ENCODE measurements around the gene NMU.
A peak's percentile ranks its signal among the peaks of the same experiment; 100 is the strongest.
"Not testable (repeated sequence)": the region's sequence is repeated elsewhere in the genome, so short reads cannot be mapped to it uniquely, and the experiment has no call there.

Gene NMU, protein sequence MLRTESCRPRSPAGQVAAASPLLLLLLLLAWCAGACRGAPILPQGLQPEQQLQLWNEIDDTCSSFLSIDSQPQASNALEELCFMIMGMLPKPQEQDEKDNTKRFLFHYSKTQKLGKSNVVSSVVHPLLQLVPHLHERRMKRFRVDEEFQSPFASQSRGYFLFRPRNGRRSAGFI

DNA sequence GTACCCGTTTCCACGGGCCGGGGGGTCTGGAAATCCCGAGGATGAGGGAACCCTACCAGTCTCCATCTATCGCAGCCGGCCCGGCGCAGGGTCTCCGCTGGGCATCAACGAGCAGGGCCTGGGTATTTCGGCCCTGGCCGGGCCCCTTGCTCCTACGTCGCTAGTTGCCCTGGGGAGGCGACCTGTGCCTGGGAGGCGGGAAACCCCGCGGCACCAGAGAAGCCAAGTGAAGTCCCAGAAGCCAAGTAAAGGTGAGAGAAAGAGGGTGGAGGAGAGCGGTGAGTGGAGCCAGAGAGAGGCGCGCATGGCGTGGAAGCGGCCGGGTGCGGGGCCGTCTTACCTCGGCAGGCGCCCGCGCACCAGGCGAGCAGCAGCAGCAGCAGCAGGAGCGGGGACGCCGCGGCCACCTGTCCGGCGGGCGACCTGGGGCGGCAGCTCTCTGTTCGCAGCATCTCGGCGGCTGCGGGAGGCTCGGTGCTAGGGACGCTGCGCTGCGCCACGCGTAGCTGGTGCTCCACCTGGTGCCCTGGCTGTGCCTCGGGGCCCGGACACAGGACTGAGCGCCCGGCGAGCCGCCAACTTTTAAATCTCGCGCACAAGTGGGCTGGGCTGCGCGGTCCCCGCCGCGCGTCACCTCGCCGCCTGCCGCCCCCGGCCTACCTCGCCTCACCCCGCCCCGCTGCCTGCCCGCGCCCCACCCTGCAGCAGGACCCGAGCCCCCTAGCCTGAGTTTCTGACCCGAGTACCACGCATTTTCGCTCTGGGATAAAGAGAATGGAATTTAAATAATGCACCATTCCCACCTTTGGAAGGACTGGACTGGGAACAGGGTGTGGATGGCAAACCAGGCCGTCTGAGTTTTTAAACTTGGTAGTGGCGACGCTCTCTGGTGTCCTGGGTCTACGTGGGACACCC lies at the start of gene NMU:
TSS of gene NMU (minus strand) at position 558 of the 915 bp plus-strand sequence. CDS start at position 452, 106 bp downstream.
- Mint-ChIP-seq H3K27ac (no peak within 1 kb of the TSS), H3K4me1 (peaks cover 13% of the 10 kb centered on the region), H3K27me3 (peaks cover 57% of the 10 kb centered on the region), H3K4me3 (peak within 1 kb of the TSS; percentile 69), H3K9me3 (no peaks in the 10 kb centered on the region), H3K36me3 (ENCODE audit: low read depth) (no peaks in the 10 kb centered on the region)
- ATAC-seq, result peak; percentile 92
- DNase-seq, result peak; percentile 45

DNA sequence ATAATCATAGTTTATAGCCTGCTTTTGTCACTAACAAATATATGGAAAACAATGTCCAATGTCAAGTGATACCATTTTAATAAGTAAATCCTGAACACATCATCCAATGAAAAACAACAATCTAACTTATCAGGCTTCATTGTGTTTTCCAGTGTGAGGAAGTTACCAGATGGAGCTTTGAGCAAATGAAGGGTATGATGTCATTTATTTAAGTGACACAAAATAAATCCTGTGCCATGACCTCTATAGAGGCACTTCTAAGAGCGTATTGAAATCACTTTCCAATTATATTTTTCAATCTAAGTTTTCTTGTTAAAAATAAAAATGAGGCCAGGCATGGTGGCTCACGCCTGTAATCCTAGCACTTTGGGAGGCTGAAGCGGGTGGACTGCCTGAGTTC lies 48.2 kb upstream of the NMU start:
- H3K27ac Mint-ChIP-seq, result no peak overlapping the region
- H3K4me1 Mint-ChIP-seq, result no peaks in the 10 kb centered on the region
- no peak overlapping the region for H3K4me3 Mint-ChIP-seq
- no peaks in the 10 kb centered on the region for H3K36me3 Mint-ChIP-seq (ENCODE audit: low read depth)
- H3K27me3 Mint-ChIP-seq, result peaks cover 3% of the 10 kb centered on the region
- no peak for ATAC-seq
- no peak for DNase-seq
- H3K9me3 Mint-ChIP-seq, result no peaks in the 10 kb centered on the region

DNA sequence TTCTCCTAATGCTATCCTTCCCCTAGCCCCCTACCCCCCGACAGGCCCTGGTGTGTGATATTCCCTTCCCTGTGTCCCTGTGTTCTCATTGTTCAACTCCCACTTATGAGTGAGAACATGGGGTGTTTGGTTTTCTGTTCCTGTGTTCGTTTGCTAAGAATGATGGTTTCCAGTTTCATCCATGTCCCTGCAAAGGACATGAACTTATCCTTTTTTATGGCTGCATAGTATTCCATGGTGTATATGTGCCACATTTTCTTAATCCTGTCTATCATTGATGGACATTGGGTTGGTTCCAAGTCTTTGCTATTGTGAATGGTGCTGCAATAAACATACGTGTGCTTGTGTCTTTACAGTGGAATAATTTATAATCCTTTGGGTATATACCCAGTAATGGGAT lies 46.7 kb upstream of the NMU start:
- DNase-seq; ATAC-seq; H3K27me3 Mint-ChIP-seq; H3K36me3 Mint-ChIP-seq (ENCODE audit: low read depth); H3K4me3 Mint-ChIP-seq; H3K27ac Mint-ChIP-seq; H3K9me3 Mint-ChIP-seq; H3K4me1 Mint-ChIP-seq: not testable (repeated sequence)

DNA sequence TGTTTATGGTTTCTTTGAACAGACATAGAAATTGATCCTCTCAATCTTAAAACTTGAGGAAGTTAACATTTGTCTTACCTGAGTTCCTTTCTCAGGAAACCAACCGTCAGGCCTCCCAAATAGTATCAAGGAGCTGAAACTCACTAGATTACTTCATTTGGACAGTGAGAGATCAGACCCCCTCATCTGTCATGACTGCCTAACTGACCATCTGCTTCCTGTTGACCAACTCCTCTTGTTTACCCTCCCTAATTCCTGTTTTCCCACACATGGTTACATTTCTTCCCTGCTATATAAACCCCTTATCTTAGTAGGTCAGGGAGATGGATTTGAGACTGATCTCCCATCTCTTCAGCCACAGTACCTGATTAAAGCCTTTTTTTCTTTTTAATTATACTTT lies 46.2 kb upstream of the NMU start:
- ATAC-seq (no peak), DNase-seq (no peak)
- Mint-ChIP-seq H3K4me3 (no peak overlapping the region), H3K9me3 (no peaks in the 10 kb centered on the region), H3K4me1 (no peaks in the 10 kb centered on the region), H3K27me3 (peaks cover 9% of the 10 kb centered on the region), H3K36me3 (ENCODE audit: low read depth) (no peaks in the 10 kb centered on the region), H3K27ac (no peak overlapping the region)

DNA sequence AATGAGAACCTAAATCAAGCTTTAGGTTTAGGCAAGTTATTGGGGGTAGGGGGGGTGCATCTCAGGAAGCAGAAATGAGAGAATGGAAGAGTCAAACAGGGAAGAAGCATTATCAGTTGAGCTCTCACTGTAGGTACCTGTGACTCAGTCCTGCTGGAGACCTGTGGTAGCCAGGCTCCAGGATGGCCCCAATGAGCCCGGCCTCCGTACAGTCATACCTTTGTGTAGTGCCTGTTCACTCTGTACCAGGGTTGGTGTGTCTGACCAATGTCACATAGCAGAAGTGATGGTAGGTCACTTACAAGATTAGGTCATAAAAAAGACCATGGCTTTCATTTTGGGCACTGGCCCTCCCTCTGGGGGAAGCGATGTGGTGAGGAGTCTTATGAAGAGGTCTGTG lies 45.3 kb upstream of the NMU start:
- Mint-ChIP-seq H3K27me3 (peaks cover 9% of the 10 kb centered on the region), H3K4me1 (no peaks in the 10 kb centered on the region), H3K4me3 (no peak overlapping the region), H3K9me3 (no peaks in the 10 kb centered on the region), H3K36me3 (ENCODE audit: low read depth) (no peaks in the 10 kb centered on the region), H3K27ac (no peak overlapping the region)
- ATAC-seq, result no peak
- DNase-seq, result no peak

DNA sequence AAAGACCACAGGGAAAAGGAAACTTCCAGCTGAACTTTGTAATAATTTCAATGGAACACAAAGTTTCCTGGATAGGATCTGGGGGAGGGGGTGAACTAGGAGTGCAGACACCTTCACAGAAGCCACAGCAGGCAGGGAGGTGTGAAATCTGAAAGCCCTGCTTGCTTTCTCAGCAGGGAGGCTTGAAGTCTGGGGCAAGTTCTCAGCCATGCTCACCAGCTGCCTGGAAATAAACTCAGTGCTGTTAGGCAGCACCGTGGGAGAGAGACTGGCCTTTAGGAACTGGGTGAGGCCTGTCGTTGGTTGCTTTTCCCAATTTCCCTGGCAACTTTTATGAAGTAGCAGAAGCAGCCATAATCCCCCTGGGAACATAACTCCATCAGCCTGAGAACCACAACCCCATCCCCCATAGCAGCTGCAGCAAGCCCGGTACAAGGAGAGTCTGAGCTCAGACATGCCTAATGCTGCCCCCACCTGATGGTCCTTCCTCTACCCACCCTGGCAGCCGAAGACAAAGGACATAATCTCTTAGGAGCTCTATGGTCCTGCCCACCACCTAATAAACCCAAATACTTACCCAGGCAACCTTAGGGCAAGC lies 39.2 kb upstream of the NMU start:
- ATAC-seq, result no peak
- Mint-ChIP-seq H3K4me3 (no peak overlapping the region), H3K4me1 (peaks cover 5% of the 10 kb centered on the region), H3K27me3 (peaks cover 24% of the 10 kb centered on the region), H3K36me3 (ENCODE audit: low read depth) (no peaks in the 10 kb centered on the region), H3K27ac (no peak overlapping the region), H3K9me3 (peaks cover 7% of the 10 kb centered on the region)
- DNase-seq, result no peak

DNA sequence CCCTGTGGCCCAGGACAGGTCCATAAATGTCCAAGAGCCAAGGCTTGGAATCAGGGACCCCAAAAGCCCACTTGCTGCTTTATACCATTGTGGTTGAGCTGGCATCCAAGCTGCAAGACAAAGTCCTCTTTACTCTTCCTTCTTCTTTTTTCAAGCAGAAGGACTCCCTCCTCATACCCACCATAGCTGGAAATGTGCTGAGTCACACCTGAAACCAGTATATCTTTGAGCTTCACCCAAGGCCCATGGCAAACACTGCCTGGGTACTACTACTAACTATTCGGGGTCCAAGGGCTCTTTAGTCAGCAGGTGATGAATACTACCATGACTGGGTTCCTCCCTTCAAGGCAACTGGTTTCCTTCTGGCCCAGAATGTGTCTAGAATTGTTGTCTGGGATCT lies 37.3 kb upstream of the NMU start:
- Mint-ChIP-seq H3K4me3 (no peak overlapping the region), H3K27me3 (peaks cover 28% of the 10 kb centered on the region), H3K27ac (no peak overlapping the region), H3K4me1 (peaks cover 5% of the 10 kb centered on the region), H3K36me3 (ENCODE audit: low read depth) (no peaks in the 10 kb centered on the region), H3K9me3 (peaks cover 7% of the 10 kb centered on the region)
- no peak for ATAC-seq
- no peak for DNase-seq

DNA sequence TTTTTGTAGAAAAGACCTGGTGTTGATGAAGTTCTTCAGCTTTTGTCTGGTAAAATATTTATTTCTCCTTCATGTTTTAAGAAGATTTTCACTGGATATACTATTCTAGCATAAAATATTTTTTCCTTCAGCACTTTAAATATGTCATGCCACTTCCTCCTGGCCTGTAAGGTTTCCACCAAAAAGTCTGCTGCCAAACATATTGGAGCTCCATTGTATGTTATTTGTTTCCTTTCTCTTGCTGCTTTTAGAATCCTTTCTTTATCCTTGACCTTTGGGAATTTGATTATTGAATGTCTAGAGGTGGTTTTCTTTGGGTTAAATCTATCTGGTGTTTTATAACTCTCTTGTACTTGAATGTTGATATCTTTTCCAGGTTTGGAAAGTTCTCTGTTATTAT lies 35.6 kb upstream of the NMU start:
- H3K36me3 Mint-ChIP-seq (ENCODE audit: low read depth), result no peaks in the 10 kb centered on the region
- H3K27me3 Mint-ChIP-seq, result peaks cover 33% of the 10 kb centered on the region
- no peak for DNase-seq
- H3K4me1 Mint-ChIP-seq, result peaks cover 5% of the 10 kb centered on the region
- peaks cover 7% of the 10 kb centered on the region for H3K9me3 Mint-ChIP-seq
- no peak for ATAC-seq
- H3K4me3 Mint-ChIP-seq, result no peak overlapping the region
- no peak overlapping the region for H3K27ac Mint-ChIP-seq

DNA sequence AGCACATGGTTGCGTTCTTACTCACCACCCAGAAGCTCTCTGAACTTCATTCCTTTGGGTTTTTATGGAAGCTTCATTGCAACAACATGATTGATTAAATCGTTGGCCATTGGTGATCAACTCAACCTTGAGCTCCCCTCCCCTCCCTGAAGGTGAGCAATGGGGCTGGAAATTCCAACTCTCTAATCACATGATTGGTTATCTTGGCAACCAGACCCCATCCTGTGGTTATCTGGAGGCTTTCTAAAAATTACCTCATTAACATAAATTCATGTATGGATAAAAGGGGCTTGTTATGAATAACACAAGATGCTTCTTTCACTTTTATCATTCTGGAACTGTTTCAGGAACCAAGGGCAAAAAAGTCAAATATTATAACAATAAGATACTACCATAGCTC lies 34.6 kb upstream of the NMU start:
- Mint-ChIP-seq H3K4me1 (peaks cover 5% of the 10 kb centered on the region), H3K27me3 (peaks cover 32% of the 10 kb centered on the region), H3K27ac (no peak overlapping the region), H3K4me3 (no peak overlapping the region), H3K36me3 (ENCODE audit: low read depth) (no peaks in the 10 kb centered on the region), H3K9me3 (peaks cover 7% of the 10 kb centered on the region)
- DNase-seq (no peak), ATAC-seq (peak; percentile 24)

DNA sequence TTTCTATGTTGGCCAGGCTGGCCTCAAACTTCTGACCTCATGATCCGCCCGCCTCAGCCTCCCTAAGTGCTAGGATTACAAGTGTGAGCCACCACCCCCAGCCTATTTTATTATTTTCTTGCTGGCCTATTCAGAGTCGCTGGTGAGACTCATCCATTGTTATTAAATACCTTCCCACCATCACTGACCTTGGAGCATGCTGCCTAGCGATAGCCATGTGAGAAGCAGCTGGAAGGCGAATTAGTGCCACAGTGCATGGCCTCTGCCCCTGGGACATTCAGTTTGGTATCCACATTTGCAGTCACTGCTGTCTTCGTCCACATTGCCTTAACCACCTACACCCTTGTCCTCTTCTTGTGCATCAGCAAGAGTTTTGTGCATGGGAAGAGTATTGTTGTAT lies 32.4 kb upstream of the NMU start:
- ATAC-seq, result no peak
- Mint-ChIP-seq H3K4me3 (no peak overlapping the region), H3K27ac (no peak overlapping the region), H3K27me3 (peaks cover 33% of the 10 kb centered on the region), H3K36me3 (ENCODE audit: low read depth) (no peaks in the 10 kb centered on the region), H3K4me1 (peaks cover 5% of the 10 kb centered on the region), H3K9me3 (peaks cover 7% of the 10 kb centered on the region)
- DNase-seq, result no peak

DNA sequence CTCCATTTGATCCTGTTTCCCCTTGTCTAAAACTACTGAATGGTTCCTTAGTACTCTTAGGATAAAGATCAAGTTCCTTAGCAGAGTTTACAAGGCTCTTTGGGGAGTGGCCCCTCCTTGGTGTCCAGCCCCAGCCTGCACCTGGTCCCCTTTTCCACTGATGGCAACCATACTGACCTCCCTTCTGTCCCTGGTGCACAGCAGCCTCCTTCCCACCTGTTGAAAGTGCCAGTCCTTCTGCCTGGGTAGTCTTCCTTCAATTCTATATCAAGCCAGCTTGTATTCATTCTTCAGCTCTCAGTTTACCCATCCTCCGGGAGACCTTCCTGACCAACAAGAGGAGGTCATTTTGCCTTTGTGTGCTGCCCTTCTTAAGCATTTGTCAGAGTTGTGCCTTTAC lies 30.4 kb upstream of the NMU start:
- Mint-ChIP-seq H3K27ac (no peak overlapping the region), H3K36me3 (ENCODE audit: low read depth) (no peaks in the 10 kb centered on the region), H3K27me3 (peaks cover 32% of the 10 kb centered on the region), H3K4me3 (no peak overlapping the region), H3K4me1 (peaks cover 9% of the 10 kb centered on the region), H3K9me3 (peaks cover 4% of the 10 kb centered on the region)
- ATAC-seq (no peak), DNase-seq (no peak)

DNA sequence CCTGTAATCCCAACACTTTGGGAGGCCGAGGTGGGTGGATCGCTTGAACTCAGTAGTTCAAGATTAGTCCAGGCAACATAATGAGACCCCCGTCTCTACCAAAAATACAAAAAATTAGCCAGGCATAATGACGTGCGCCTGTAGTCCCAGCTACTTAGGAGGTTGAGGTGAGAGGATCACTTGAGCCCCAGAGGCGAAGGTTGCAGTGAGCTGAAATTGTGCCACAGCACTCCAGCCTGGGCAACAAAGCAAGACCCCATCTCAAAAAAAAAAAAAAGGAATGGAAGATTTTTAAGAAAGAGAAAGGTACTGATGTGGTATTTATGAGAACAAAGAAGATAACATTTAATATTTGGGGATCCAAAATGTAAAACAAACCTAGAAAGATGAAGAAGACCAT lies 27.0 kb upstream of the NMU start:
- H3K36me3 Mint-ChIP-seq (ENCODE audit: low read depth), result no peaks in the 10 kb centered on the region

DNA sequence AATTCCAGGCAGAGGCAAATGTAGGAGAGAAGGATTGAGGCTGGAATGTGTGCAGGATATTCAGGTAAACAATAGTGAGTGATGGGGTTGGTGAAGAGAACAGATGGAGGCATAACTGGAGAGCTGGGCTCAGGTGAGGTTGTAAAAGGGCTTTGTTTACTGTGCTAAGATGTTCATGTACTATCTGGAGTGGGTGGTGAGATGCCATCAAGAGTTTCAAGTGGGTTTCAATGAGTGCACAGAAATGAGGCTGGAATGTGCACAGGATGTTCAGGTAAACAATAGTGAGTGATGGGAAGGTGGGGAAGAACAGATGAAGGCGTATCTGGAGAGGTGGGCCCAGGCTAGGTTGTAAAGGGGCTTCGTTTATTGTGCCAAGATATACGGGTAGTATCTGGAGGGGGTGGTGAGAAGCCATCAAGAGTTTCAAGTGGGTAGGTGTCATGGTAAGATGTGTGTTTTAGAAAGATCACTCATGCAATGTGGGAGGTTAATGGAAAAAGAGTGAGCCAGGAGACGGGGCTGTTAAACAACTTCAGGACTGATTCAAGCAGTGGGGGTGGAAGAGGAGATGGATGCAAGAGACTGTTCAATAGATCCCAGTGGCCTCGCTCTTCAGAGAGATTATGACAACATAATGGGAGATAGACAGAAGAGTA lies 25.4 kb upstream of the NMU start:
- Mint-ChIP-seq H3K27ac (no peak overlapping the region), H3K4me1 (peaks cover 12% of the 10 kb centered on the region), H3K4me3 (no peak overlapping the region), H3K9me3 (peaks cover 14% of the 10 kb centered on the region), H3K27me3 (peaks cover 12% of the 10 kb centered on the region), H3K36me3 (ENCODE audit: low read depth) (no peaks in the 10 kb centered on the region)
- DNase-seq (no peak), ATAC-seq (peak; percentile 87)

More for the DNA sequence above, 27.0 kb upstream of the NMU start:
- Mint-ChIP-seq H3K9me3 (peaks cover 14% of the 10 kb centered on the region), H3K4me1 (peaks cover 12% of the 10 kb centered on the region), H3K4me3 (no peak overlapping the region), H3K27me3 (peaks cover 20% of the 10 kb centered on the region), H3K27ac (no peak overlapping the region)
- DNase-seq, result no peak
- ATAC-seq, result no peak

DNA sequence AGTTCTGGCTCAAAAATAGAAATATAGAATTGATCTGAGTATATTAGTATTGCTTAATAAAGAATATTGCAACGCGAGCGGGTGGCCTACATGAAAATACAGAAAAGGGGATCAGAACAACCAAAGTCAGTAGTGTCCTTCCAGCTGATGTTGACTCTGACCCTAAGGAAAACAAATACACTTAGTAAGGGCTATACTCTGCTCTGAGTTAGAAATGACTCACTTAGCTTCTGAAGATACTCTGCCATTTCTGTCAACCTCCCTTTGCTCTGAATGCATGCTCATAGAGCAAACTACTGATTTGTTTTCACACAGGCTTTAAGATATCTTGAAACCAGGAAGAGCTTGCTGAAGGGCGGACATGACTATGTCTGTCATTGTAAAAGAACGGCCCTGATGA lies 22.6 kb upstream of the NMU start:
- no peaks in the 10 kb centered on the region for H3K36me3 Mint-ChIP-seq (ENCODE audit: low read depth)
- H3K27me3 Mint-ChIP-seq, result peaks cover 6% of the 10 kb centered on the region
- H3K27ac Mint-ChIP-seq, result no peak overlapping the region
- H3K9me3 Mint-ChIP-seq, result peaks cover 14% of the 10 kb centered on the region
- ATAC-seq (no peak), DNase-seq (no peak)
- H3K4me1 Mint-ChIP-seq, result peaks cover 12% of the 10 kb centered on the region
- H3K4me3 Mint-ChIP-seq, result no peak overlapping the region

DNA sequence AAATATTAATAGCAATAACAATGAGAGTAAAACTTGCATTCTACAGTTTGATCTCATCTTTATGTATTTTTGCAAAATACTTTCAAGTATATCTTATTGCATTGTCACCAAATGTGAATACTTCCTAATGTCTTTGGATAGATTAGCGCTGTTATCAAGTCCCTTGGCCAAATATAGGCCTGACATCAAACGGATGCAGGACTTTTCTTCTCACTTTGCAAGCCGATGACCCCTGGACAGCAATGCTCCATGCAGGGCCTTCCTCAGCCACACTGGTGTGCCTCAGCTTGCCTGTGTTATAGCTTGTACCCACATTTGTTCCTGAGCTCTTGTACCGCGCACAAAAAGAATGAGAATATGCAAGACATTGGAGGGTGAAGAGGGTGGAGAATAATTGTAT lies 18.0 kb upstream of the NMU start:
- H3K36me3 Mint-ChIP-seq (ENCODE audit: low read depth), result no peaks in the 10 kb centered on the region
- H3K27me3 Mint-ChIP-seq, result peaks cover 15% of the 10 kb centered on the region
- no peaks in the 10 kb centered on the region for H3K9me3 Mint-ChIP-seq
- no peak for ATAC-seq
- no peak overlapping the region for H3K27ac Mint-ChIP-seq
- H3K4me3 Mint-ChIP-seq, result no peak overlapping the region
- no peaks in the 10 kb centered on the region for H3K4me1 Mint-ChIP-seq
- no peak for DNase-seq

All from activated naive CD8-positive, alpha-beta T cell treated with anti-CD3 and anti-CD28 coated beads, Interleukin-2, amount 50 U/mL, for 24 hours (primary cell).